PC-9 (cell line): Measurements from ENCODE around the gene MESP1.

Experiments
- EZH2 ChIP-seq: fragments of 200-600 bp; sonication (generic); IDR thresholded peaks from 2 replicates; pipeline ENCODE4 v1.8.0; 2017; ENCODE audit warnings: antibody characterized with exemption, low read depth
- TF ChIP-seq, protein P1 (sequence below): fragments of 200-600 bp; sonication (generic); conservative IDR thresholded peaks from 2 replicates; pipeline ENCODE4 v1.6.1; 2017; ENCODE audit warnings: mixed run types, antibody characterized with exemption, mild to moderate bottlenecking, moderate library complexity

GRCh38 chr15:89783861-89784685 lies 33.0 kb upstream of the MESP1 start:
- TF ChIP-seq, protein P1, sequence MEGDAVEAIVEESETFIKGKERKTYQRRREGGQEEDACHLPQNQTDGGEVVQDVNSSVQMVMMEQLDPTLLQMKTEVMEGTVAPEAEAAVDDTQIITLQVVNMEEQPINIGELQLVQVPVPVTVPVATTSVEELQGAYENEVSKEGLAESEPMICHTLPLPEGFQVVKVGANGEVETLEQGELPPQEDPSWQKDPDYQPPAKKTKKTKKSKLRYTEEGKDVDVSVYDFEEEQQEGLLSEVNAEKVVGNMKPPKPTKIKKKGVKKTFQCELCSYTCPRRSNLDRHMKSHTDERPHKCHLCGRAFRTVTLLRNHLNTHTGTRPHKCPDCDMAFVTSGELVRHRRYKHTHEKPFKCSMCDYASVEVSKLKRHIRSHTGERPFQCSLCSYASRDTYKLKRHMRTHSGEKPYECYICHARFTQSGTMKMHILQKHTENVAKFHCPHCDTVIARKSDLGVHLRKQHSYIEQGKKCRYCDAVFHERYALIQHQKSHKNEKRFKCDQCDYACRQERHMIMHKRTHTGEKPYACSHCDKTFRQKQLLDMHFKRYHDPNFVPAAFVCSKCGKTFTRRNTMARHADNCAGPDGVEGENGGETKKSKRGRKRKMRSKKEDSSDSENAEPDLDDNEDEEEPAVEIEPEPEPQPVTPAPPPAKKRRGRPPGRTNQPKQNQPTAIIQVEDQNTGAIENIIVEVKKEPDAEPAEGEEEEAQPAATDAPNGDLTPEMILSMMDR = no peak
- TF ChIP-seq EZH2 = no peak
